ENCODE results near the gene TSPAN1.
A peak's percentile ranks its signal among the peaks of the same experiment; 100 is the strongest.

TSPAN1 gene

GRCh38 chr1:46174448-46175231 is at the start of gene TSPAN1:
Gene TSPAN1, plus strand, starts transcription at chr1:46175087. Its CDS starts 6,021 bp downstream, at chr1:46181108.
- DNase-seq (ENCODE audit: low spot score), result no peak

GRCh38 chr1:46128344-46128743 is 46.5 kb upstream of the TSPAN1 start:
- DNase-seq (ENCODE audit: low spot score), result no peak

- peak; percentile 26 for DNase-seq (ENCODE audit: low spot score)
Observed at GRCh38 chr1:46130121-46130520, 44.8 kb upstream of the TSPAN1 start.

GRCh38 chr1:46130606-46131005 is 44.3 kb upstream of the TSPAN1 start:
- peak; percentile 17 for DNase-seq (ENCODE audit: low spot score)

- peak; percentile 17 for DNase-seq (ENCODE audit: low spot score)
Observed at GRCh38 chr1:46131093-46131492, 43.8 kb upstream of the TSPAN1 start.

- DNase-seq (ENCODE audit: low spot score), result peak; percentile 54
Observed at GRCh38 chr1:46131712-46132528, 43.0 kb upstream of the TSPAN1 start.

GRCh38 chr1:46132529-46133180 is 42.2 kb upstream of the TSPAN1 start, which contains the start of gene PIK3R3:
Gene PIK3R3, minus strand, starts transcription at chr1:46132629. Its CDS starts 677 bp downstream, at chr1:46131952.
- DNase-seq (ENCODE audit: low spot score), result peak; percentile 98

- DNase-seq (ENCODE audit: low spot score), result no peak
Observed at GRCh38 chr1:46133181-46133658, 41.7 kb upstream of the TSPAN1 start.

- DNase-seq (ENCODE audit: low spot score), result peak; percentile 30
Observed at GRCh38 chr1:46133781-46134350, 41.0 kb upstream of the TSPAN1 start.

- peak; percentile 30 for DNase-seq (ENCODE audit: low spot score)
Observed at GRCh38 chr1:46134660-46135331, 40.1 kb upstream of the TSPAN1 start.

GRCh38 chr1:46136711-46137110 is 38.2 kb upstream of the TSPAN1 start:
- no peak for DNase-seq (ENCODE audit: low spot score)

- DNase-seq (ENCODE audit: low spot score), result peak; percentile 31
Observed at GRCh38 chr1:46137916-46138315, 37.0 kb upstream of the TSPAN1 start.

GRCh38 chr1:46148318-46148717 is 26.6 kb upstream of the TSPAN1 start:
- DNase-seq (ENCODE audit: low spot score), result no peak

GRCh38 chr1:46150085-46150484 is 24.8 kb upstream of the TSPAN1 start:
- DNase-seq (ENCODE audit: low spot score), result no peak

GRCh38 chr1:46152016-46152415 is 22.9 kb upstream of the TSPAN1 start:
- no peak for DNase-seq (ENCODE audit: low spot score)

GRCh38 chr1:46153228-46153627 is 21.7 kb upstream of the TSPAN1 start:
- no peak for DNase-seq (ENCODE audit: low spot score)

GRCh38 chr1:46153732-46154131 is 21.2 kb upstream of the TSPAN1 start:
- no peak for DNase-seq (ENCODE audit: low spot score)

- no peak for DNase-seq (ENCODE audit: low spot score)
Observed at GRCh38 chr1:46157916-46158311, 17.0 kb upstream of the TSPAN1 start.

GRCh38 chr1:46158312-46159281 is 16.3 kb upstream of the TSPAN1 start:
- no peak for DNase-seq (ENCODE audit: low spot score)

- no peak for DNase-seq (ENCODE audit: low spot score)
Observed at GRCh38 chr1:46159516-46159915, 15.4 kb upstream of the TSPAN1 start.

Measured in kidney capillary endothelial cell (primary cell).